Epithelial cell of esophagus (primary cell): ENCODE data around the gene FHOD3.

Experiments used
- DNase-seq: peaks from one replicate; pipeline ENCODE4 v3.0.0; 2010; ENCODE audit warnings: low read depth
- H3K4me3 ChIP-seq: 2 replicates; pipeline ENCODE4 v1.5.1; 2011; ENCODE audit warnings: mild to moderate bottlenecking, low read length, control low read depth
- CTCF ChIP-seq: IDR thresholded peaks from 2 replicates; pipeline ENCODE4 v1.5.1; 2011; ENCODE audit warnings: low read depth, mild to moderate bottlenecking, low read length, control low read depth, inconsistent platforms; ENCODE audit not compliant: insufficient read depth; ENCODE audit errors: missing control alignments

Gene FHOD3

GRCh38 chr18:36455931-36456330 is 158.4 kb downstream of the FHOD3 start:
- TF ChIP-seq CTCF = no peak
- no peak for DNase-seq
- no peak overlapping the region for H3K4me3 ChIP-seq

DNA sequence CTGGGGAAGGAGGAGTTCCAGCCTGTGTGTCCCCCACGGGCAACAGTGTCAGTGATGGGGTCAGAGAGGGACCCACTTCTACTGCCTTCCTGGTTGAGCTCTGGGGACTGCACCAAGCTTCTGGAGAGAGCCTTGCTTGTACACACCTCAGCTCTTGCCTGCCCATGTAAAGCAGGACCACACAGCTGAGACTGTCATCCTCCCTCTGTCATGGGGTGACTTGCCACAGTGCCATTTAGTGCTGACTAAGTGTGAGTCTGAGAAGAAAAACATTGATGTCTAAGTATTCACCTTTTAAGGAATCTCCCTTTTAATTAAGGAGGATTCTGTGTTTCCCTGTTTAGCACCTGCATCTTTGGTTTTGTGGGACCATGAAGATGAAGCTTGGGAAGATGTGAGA is 159.1 kb downstream of the FHOD3 start:
- peak; percentile 44 for DNase-seq
- no peak overlapping the region for H3K4me3 ChIP-seq
- no peak for TF ChIP-seq CTCF

DNA sequence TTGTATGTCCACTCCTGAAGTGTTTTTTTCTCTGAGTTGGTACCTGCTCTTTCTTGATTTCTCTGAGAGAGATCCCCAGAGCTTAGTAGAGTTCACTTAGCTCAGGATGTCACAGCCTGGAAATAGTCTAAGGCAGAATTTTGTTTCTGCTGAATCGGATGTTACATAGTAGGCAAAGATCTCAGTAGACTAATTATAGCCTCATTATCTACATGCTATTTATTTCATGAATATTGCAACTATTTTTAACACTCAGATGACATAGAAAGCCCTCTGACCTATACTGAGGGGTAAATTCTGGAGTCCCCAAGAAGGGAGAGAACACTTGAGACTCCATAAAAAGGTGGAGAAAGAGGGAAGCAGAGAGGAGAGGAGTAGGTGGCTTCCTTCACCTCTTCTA is 160.2 kb downstream of the FHOD3 start:
- H3K4me3 ChIP-seq = no peak overlapping the region
- DNase-seq = no peak
- no peak for TF ChIP-seq CTCF

- no peak for TF ChIP-seq CTCF
- DNase-seq = no peak
- H3K4me3 ChIP-seq = no peak overlapping the region
Observed at GRCh38 chr18:36458306-36458705, 160.8 kb downstream of the FHOD3 start.

DNA sequence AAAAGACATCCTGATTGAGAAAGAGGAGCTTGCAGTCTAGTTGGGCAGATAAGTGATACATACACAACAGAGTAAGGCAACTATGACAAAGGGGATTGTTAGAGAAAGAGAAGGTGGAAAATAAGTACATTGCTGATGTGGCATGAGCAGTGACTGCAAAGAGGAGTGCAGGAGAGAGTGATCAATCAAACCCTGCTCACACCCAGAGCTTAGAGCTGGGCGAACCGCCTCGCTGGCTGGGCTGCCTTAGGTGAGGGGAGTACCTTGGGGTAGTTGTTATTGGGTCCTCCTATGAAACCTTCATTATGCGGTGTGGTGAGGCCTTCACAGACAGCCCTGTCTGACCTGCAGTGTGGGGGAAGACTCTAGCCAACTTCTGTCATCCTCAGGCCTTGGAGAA is 161.7 kb downstream of the FHOD3 start:
- no peak for DNase-seq
- no peak for TF ChIP-seq CTCF
- H3K4me3 ChIP-seq = no peak overlapping the region

GRCh38 chr18:36459786-36460185 is 162.3 kb downstream of the FHOD3 start:
- no peak for DNase-seq
- no peak overlapping the region for H3K4me3 ChIP-seq
- TF ChIP-seq CTCF = no peak

DNA sequence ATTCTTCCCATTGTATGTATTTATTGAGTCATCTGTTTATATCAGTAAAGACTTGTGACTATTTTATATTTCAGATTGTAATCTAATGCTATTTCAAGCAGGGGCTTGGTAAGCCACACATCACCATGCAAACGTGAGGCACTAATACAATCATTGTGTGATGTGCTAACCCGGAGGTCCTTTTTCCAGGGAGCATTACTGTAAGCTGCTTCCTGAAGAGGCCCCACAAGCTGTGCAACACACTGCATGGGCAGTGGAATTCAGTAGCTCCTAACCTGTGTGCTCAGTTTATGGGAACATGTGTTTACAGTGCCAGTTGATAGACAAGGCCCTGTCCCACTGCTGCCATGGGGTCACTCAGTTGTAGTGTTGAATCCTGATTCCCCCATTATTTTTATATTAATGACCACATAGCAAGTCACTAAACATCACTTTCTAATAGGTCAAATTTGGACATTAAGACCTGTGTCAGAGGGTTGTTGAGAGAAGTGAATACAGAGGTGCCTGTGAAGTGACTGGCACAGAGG is 162.9 kb downstream of the FHOD3 start:
- TF ChIP-seq CTCF = no peak
- no peak for DNase-seq
- H3K4me3 ChIP-seq = no peak overlapping the region
